HepG2 (cell line): Measurements from ENCODE around the gene MORN5. TPM values are rescaled to one million over a fixed set of nuclear protein-coding genes. Genes with fewer than 3 reads are reported as not detected.

ENCODE experiments used
- CENPX ChIP-seq: sonication (generic); formaldehyde crosslinking; IDR thresholded peaks from 2 replicates; pipeline ENCODE4 v1.9.0; 2021; ENCODE audit warnings: mild to moderate bottlenecking, missing genetic modification reagents, moderate library complexity
- MZF1 ChIP-seq: sonication (generic); formaldehyde crosslinking; IDR thresholded peaks from 2 replicates; pipeline ENCODE4 v1.8.1; 2023; ENCODE audit warnings: mild to moderate bottlenecking, missing genetic modification reagents, borderline replicate concordance
- polyA plus RNA-seq, 8 experiments: library from polyadenylated mRNA; depleted of rRNA in 3 of 8; stranded (reverse) in 7 of 8; unstranded in 1 of 8; fragments of >200 nt; fragmentation: Illumina TruSeq in 4 of 8; extraction: Trizol in 4 of 8; gene quantifications; 2 replicates each; pipeline versions ENCODE4 v1.2.1 to v1.2.3, GENCODE V29; 2011 to 2016; ENCODE audit warnings: low read depth in 4 of 8, missing spikeins in 1 of 8, mixed read lengths in 1 of 8; ENCODE audit not compliant: insufficient read depth in 1 of 8
- total RNA-seq, 5 experiments: library from RNA; depleted of rRNA; stranded (reverse); fragments of >200 nt; fragmentation: Illumina TruSeq; extraction: Trizol; gene quantifications; 2 replicates each; pipeline ENCODE4 v1.2.3, GENCODE V29; 2016; ENCODE audit warnings: low read depth in 1 of 5
- TF ChIP-seq, protein P1 (sequence below): sonication (generic); formaldehyde crosslinking; IDR thresholded peaks from 2 replicates; pipeline ENCODE4 v1.5.1; 2020; ENCODE audit warnings: mild to moderate bottlenecking, missing genetic modification reagents, moderate library complexity
- TF ChIP-seq, protein P2 (sequence below): IDR thresholded peaks from 2 replicates; pipeline ENCODE4 v1.6.1; 2016; ENCODE audit warnings: low read depth

MORN5 gene
- total and polyA plus RNA-seq, 2 of the 13 experiments (the other 11 are each of a cell fraction or from before 2014, with no cell fraction given), result not detected

DNA sequence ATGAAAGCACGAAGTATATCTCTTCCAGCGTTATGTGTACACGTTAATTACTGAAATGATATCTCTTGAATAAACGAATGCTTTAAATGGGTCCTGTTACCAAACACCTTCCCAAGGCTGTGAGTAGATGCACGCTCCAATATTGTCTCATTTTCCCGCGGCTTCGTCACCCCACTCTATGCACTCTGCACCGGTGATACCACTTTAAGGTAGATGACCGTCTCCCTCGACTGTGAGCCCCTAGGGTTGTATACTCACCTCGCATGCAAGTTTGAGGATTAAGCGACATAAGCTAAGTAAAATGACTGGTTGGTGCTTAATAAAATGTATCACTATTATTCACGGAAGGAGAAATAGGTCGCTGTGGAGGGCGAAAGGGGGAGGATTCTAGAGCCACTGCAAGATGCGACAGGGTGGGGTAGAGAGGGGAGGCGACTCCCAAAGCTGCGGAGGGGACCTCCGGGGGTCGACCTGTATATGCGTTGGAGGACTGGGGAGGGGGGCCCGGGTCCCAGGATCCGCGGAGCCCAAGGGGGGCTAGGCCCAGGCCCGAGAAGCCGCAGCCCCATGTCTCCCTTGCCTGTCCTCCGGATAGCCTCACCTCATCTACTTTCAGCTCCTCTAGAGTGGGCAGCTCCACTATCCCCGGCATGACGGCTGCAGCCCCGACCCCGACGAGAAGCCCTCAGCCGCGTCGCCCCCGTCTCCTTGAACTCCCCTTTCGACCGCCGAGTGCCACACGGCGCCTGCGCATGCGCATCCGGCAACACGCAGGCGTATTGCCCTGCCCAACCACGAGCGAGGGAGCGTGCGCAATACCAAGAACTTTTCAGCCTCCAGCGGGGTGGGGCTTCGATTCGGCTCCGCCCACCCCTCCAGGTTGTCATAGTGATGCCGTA is at the start of gene MORN5, which contains the start of gene NDUFA8 (continued):
- TF ChIP-seq, protein P1, sequence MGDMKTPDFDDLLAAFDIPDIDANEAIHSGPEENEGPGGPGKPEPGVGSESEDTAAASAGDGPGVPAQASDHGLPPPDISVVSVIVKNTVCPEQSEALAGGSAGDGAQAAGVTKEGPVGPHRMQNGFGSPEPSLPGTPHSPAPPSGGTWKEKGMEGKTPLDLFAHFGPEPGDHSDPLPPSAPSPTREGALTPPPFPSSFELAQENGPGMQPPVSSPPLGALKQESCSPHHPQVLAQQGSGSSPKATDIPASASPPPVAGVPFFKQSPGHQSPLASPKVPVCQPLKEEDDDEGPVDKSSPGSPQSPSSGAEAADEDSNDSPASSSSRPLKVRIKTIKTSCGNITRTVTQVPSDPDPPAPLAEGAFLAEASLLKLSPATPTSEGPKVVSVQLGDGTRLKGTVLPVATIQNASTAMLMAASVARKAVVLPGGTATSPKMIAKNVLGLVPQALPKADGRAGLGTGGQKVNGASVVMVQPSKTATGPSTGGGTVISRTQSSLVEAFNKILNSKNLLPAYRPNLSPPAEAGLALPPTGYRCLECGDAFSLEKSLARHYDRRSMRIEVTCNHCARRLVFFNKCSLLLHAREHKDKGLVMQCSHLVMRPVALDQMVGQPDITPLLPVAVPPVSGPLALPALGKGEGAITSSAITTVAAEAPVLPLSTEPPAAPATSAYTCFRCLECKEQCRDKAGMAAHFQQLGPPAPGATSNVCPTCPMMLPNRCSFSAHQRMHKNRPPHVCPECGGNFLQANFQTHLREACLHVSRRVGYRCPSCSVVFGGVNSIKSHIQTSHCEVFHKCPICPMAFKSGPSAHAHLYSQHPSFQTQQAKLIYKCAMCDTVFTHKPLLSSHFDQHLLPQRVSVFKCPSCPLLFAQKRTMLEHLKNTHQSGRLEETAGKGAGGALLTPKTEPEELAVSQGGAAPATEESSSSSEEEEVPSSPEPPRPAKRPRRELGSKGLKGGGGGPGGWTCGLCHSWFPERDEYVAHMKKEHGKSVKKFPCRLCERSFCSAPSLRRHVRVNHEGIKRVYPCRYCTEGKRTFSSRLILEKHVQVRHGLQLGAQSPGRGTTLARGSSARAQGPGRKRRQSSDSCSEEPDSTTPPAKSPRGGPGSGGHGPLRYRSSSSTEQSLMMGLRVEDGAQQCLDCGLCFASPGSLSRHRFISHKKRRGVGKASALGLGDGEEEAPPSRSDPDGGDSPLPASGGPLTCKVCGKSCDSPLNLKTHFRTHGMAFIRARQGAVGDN (CRISPR knock-in tag), result peak; percentile 85
- TF ChIP-seq MZF1 (CRISPR knock-in tag), result no peak
- TF ChIP-seq, protein P2, sequence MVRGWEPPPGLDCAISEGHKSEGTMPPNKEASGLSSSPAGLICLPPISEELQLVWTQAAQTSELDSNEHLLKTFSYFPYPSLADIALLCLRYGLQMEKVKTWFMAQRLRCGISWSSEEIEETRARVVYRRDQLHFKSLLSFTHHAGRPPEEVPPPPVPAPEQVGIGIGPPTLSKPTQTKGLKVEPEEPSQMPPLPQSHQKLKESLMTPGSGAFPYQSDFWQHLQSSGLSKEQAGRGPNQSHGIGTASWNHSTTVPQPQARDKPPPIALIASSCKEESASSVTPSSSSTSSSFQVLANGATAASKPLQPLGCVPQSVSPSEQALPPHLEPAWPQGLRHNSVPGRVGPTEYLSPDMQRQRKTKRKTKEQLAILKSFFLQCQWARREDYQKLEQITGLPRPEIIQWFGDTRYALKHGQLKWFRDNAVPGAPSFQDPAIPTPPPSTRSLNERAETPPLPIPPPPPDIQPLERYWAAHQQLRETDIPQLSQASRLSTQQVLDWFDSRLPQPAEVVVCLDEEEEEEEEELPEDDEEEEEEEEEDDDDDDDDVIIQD (CRISPR knock-in tag), result peak; percentile 40; the same call in 1 of the 2 replicates
- TF ChIP-seq CENPX (CRISPR knock-in tag), result no peak
